K562 (cell line): ENCODE measurements around the gene GSTM2. TPM values are rescaled to one million over a fixed set of nuclear protein-coding genes. Genes with fewer than 3 reads are reported as not detected.

Source experiments
- ATAC-seq: fragments of 200-7000 bp; cut with Tn5 transposase; 3 replicates; pipeline ENCODE4 v1.9.1; 2020; ENCODE audit warnings: moderate library complexity
- BruUV-seq: library from RNA; stranded (reverse); fragments of 400-500 nt; replicated peaks from 2 replicates; lab custom pipeline; 2021; lab: Mats Ljungman, UMichigan
- CTCF ChIA-PET: fragments of 300-600 bp; formaldehyde crosslinking; extraction: SDS; loops from one replicate; lab custom pipeline; 2021; ENCODE audit warnings: low intra/inter-chr PET ratio; lab: Yijun Ruan, JAX
- POLR2A ChIA-PET: fragments of 300-600, 350-650 bp; sonication (Branson Sonifier 250); formaldehyde crosslinking; extraction: SDS; loops from one replicate; lab custom pipeline; 2021; ENCODE audit warnings: antibody characterized with exemption, inconsistent platforms; lab: Yijun Ruan, JAX
- DNase-seq, 4 experiments: peaks; one replicate each; pipeline versions ENCODE4 v3.0.0 to v3.0.0-alpha.2; 2011 to 2018; ENCODE audit warnings: low spot score in 3 of 4, mixed read lengths in 3 of 4; ENCODE audit errors: extremely low read depth in 1 of 4
- FAIRE-seq: peaks from 2 replicates; lab custom pipeline; 2011; peaks lifted over from hg19 to GRCh38; lab: Jason Lieb, UNC
- H2AFZ ChIP-seq: 2 replicates; pipeline ENCODE4 v1.6.0; 2011; ENCODE audit warnings: low read depth, low read length, control low read depth, inconsistent platforms
- H3K27ac ChIP-seq: fragments of 200-600 bp; 3 replicates; pipeline ENCODE4 v1.8.0; 2011; ENCODE audit warnings: low read depth, mild to moderate bottlenecking, control low read depth, inconsistent platforms, low read length, moderate library complexity, mixed read lengths; ENCODE audit errors: extremely low read depth
- H3K27me3 ChIP-seq, 2 experiments: fragments of 300-600 bp in 1 of 2; 2 replicates in 1 of 2; 3 replicates in 1 of 2; pipeline versions ENCODE4 v1.6.0 to v1.8.0; 2011; ENCODE audit warnings: inconsistent platforms in 2 of 2, low read length in 2 of 2, mild to moderate bottlenecking in 1 of 2, mixed read lengths in 1 of 2, moderate library complexity in 1 of 2; ENCODE audit not compliant: control insufficient read depth in 2 of 2, insufficient read depth in 2 of 2
- H3K36me3 ChIP-seq: fragments of 300-600 bp; 3 replicates; pipeline ENCODE4 v1.8.0; 2011; ENCODE audit warnings: mild to moderate bottlenecking, low read length, inconsistent platforms; ENCODE audit not compliant: control insufficient read depth, insufficient read depth
- H3K4me1 ChIP-seq, 2 experiments: fragments of 200-600 bp in 1 of 2; replicated peaks in 1 of 2; 2 replicates in 1 of 2; 3 replicates in 1 of 2; pipeline versions ENCODE4 v1.5.1 to v1.8.0; 2011; ENCODE audit warnings: inconsistent platforms in 2 of 2, low read length in 2 of 2, mild to moderate bottlenecking in 1 of 2, mixed read lengths in 1 of 2, moderate library complexity in 1 of 2; ENCODE audit not compliant: control insufficient read depth in 2 of 2, insufficient read depth in 2 of 2
- H3K4me2 ChIP-seq: 2 replicates; pipeline ENCODE4 v1.6.1; 2011; ENCODE audit warnings: low read length, control low read depth, inconsistent platforms, mixed read lengths; ENCODE audit not compliant: insufficient read depth
- H3K4me3 ChIP-seq: fragments of 200-600 bp; sonication (generic), shearing (Covaris generic); 2 replicates; pipeline ENCODE4 v1.5.1; 2016; ENCODE audit warnings: control low read depth, inconsistent platforms
- H3K79me2 ChIP-seq: fragments of 200-600 bp; 3 replicates; pipeline ENCODE4 v1.8.0; 2011; ENCODE audit warnings: low read length, inconsistent platforms; ENCODE audit not compliant: control insufficient read depth, insufficient read depth
- H3K9ac ChIP-seq, 2 experiments: 2 replicates each; pipeline versions ENCODE4 v1.6.0 to v1.6.1; 2011; ENCODE audit warnings: low read depth in 2 of 2, low read length in 2 of 2, control low read depth in 1 of 2, inconsistent platforms in 1 of 2, mild to moderate bottlenecking in 1 of 2, mixed read lengths in 1 of 2; ENCODE audit not compliant: insufficient read depth in 1 of 2
- H3K9me1 ChIP-seq: one replicate; pipeline ENCODE4 v1.6.0; 2011; ENCODE audit warnings: inconsistent platforms, mild to moderate bottlenecking, low read length, moderate library complexity; ENCODE audit not compliant: control insufficient read depth, insufficient read depth
- H3K9me3 ChIP-seq: replicated peaks from 2 replicates; pipeline ENCODE4 v1.5.1; 2011; ENCODE audit warnings: low read depth, low read length, inconsistent platforms; ENCODE audit not compliant: control insufficient read depth, insufficient read depth
- H4K20me1 ChIP-seq: replicated peaks from 2 replicates; pipeline ENCODE4 v1.6.1; 2011; ENCODE audit warnings: low read length, inconsistent platforms, mixed read lengths; ENCODE audit not compliant: control insufficient read depth, insufficient read depth
- ZNF347 ChIP-seq: fragments of 450-650 bp; formaldehyde crosslinking; IDR thresholded peaks from 2 replicates; pipeline ENCODE4 v1.4.0; 2020; ENCODE audit warnings: low read depth, mild to moderate bottlenecking, moderate library complexity
- WGBS: fragments of 100-300 bp; shearing (Covaris generic); methylation state at CpG from one replicate; pipeline ENCODE4 v1.1.6; 2016; ENCODE audit warnings: low coverage, mixed read lengths; ENCODE audit not compliant: insufficient coverage; ENCODE audit errors: missing lambda C conversion rate; 5-methylcytosine and 5-hydroxymethylcytosine counted together
- in situ Hi-C: fragments of 300-500 bp; cut with MboI; formaldehyde crosslinking; loops from 4 replicates; pipeline ENCODE4 v1.15.0; 2018; ENCODE audit warnings: inconsistent platforms, mixed read lengths
- intact Hi-C: fragments of 100-400 bp; cut with micrococcal nuclease; formaldehyde crosslinking; loops from 2 replicates; pipeline ENCODE4 v1.14.2; 2022
- polyA plus RNA-seq, 8 experiments: library from polyadenylated mRNA; depleted of rRNA in 4 of 8; stranded (reverse) in 5 of 8; unstranded in 3 of 8; fragments of >200 nt; fragmentation: Nextera tagmentation in 2 of 8; fragmentation: Illumina TruSeq in 1 of 8; extraction: Ambion mirVana in 2 of 8; extraction: Trizol in 1 of 8; gene quantifications; 2 replicates each; pipeline versions ENCODE4 v1.2.1 to v1.2.3, GENCODE V29; 2011 to 2014; ENCODE audit warnings: inconsistent platforms in 1 of 8, missing spikeins in 1 of 8
- total RNA-seq, 7 experiments: library from RNA; depleted of rRNA in 6 of 7; stranded (reverse); fragments of >200 nt in 6 of 7; fragmentation: Illumina TruSeq in 2 of 7; extraction: Trizol in 2 of 7; gene quantifications; 2 replicates each; pipeline versions ENCODE4 v1.2.1 to v1.2.3, GENCODE V29; 2011 to 2021; ENCODE audit warnings: low replicate concordance in 1 of 7
- TF ChIP-seq, protein P1 (sequence below): fragments of 450-650 bp; IDR thresholded peaks from 2 replicates; pipeline ENCODE4 v1.6.1; 2016; ENCODE audit warnings: mild to moderate bottlenecking, moderate library complexity
- TF ChIP-seq, protein P2 (sequence below), 2 experiments: fragments of 450-650 bp; conservative IDR thresholded peaks; 2 replicates each; pipeline ENCODE4 v1.6.1; 2017; ENCODE audit warnings: mild to moderate bottlenecking in 2 of 2, moderate library complexity in 2 of 2
- TF ChIP-seq, protein P3 (sequence below), 2 experiments: fragments of 200-800 bp in 1 of 2; sonication (Bioruptor generic) in 1 of 2; sonication (generic) in 1 of 2; formaldehyde crosslinking in 1 of 2; IDR thresholded peaks in 1 of 2; conservative IDR thresholded peaks in 1 of 2; 2 replicates each; pipeline versions ENCODE4 v1.5.0 to v1.6.1; 2016 to 2020; ENCODE audit warnings: missing compliant biosample characterization in 1 of 2, missing genetic modification characterization in 1 of 2, missing genetic modification reagents in 1 of 2

The GSTM2 gene
- total and polyA plus RNA-seq, 9 of the 15 experiments (the other 6 are each of a cell fraction or from before 2014, with no cell fraction given) = 1.6 to 15.1 (median 6.8) TPM

DNA sequence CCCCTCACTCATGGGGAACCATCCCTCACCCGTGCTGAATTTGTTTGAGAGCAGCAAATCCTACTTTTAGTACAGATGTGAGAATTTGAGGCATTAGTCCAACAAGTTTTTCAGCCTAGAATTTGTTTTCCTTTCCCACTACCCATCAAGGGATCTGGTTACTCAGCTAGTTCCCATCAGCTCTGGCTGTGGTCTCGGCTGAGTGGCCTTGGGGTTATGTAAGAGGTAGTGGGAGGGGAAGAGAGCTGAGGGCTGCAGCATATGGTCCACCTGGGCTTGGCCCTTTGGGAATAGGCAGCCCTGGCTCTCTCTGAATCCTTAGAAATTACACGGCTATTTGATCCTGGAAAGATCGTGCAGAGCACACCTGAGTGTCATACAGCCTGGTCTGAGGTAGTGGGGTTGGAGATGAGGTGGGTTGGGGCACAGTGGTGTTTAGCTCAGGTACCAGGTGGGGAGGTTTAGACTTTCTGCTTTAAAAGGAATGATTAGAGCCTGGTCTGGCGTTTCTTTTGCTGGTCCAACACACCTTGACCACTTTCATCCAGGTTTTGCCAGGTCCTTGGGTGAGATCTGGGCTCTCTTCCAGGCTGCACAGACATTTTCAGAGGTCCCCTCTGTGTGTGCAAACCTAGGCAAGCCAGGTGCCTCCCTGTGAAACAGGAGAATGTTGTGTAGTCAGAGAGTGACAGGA lies 7.7 kb upstream of the GSTM2 start:
- ATAC-seq = no peak
- intact Hi-C loops = no loop called here
- Histone ChIP-seq H2AFZ (no peak overlapping the region), H3K4me3 (no peak overlapping the region), H3K9me3 (no peaks in the 10 kb centered on the region), H3K9ac (no peak overlapping the region; a peak in 1 of 4 replicates), H3K4me1 (peaks cover 0 to 22% of the 10 kb centered on the region in 2 experiments; a peak in 4 of 5 replicates), H3K4me2 (no peak overlapping the region), H3K9me1 (no peaks in the 10 kb centered on the region), H3K27me3 (no peaks in the 10 kb centered on the region), H4K20me1 (no peaks in the 10 kb centered on the region), H3K36me3 (peaks cover 14% of the 10 kb centered on the region; the same call in 2 of the 3 replicates), H3K27ac (no peak overlapping the region), H3K79me2 (0 out of 3 replicates have a peak, but pooled peaks cover 2% of the 10 kb centered on the region)
- WGBS = 43% methylated on average over 5 of the region's 5 CpGs
- POLR2A ChIA-PET = interaction anchor here (0.5 kb wide), 1 partner anchor 375 kb away, joined by 3 read pairs; no protein-coding TSS in a partner anchor
- in situ Hi-C loops = no loop called here
- no peak for FAIRE-seq
- CTCF ChIA-PET = no interaction called here
- DNase-seq = no peak
- no TSS peak for BruUV-seq
- TF ChIP-seq, protein P1, sequence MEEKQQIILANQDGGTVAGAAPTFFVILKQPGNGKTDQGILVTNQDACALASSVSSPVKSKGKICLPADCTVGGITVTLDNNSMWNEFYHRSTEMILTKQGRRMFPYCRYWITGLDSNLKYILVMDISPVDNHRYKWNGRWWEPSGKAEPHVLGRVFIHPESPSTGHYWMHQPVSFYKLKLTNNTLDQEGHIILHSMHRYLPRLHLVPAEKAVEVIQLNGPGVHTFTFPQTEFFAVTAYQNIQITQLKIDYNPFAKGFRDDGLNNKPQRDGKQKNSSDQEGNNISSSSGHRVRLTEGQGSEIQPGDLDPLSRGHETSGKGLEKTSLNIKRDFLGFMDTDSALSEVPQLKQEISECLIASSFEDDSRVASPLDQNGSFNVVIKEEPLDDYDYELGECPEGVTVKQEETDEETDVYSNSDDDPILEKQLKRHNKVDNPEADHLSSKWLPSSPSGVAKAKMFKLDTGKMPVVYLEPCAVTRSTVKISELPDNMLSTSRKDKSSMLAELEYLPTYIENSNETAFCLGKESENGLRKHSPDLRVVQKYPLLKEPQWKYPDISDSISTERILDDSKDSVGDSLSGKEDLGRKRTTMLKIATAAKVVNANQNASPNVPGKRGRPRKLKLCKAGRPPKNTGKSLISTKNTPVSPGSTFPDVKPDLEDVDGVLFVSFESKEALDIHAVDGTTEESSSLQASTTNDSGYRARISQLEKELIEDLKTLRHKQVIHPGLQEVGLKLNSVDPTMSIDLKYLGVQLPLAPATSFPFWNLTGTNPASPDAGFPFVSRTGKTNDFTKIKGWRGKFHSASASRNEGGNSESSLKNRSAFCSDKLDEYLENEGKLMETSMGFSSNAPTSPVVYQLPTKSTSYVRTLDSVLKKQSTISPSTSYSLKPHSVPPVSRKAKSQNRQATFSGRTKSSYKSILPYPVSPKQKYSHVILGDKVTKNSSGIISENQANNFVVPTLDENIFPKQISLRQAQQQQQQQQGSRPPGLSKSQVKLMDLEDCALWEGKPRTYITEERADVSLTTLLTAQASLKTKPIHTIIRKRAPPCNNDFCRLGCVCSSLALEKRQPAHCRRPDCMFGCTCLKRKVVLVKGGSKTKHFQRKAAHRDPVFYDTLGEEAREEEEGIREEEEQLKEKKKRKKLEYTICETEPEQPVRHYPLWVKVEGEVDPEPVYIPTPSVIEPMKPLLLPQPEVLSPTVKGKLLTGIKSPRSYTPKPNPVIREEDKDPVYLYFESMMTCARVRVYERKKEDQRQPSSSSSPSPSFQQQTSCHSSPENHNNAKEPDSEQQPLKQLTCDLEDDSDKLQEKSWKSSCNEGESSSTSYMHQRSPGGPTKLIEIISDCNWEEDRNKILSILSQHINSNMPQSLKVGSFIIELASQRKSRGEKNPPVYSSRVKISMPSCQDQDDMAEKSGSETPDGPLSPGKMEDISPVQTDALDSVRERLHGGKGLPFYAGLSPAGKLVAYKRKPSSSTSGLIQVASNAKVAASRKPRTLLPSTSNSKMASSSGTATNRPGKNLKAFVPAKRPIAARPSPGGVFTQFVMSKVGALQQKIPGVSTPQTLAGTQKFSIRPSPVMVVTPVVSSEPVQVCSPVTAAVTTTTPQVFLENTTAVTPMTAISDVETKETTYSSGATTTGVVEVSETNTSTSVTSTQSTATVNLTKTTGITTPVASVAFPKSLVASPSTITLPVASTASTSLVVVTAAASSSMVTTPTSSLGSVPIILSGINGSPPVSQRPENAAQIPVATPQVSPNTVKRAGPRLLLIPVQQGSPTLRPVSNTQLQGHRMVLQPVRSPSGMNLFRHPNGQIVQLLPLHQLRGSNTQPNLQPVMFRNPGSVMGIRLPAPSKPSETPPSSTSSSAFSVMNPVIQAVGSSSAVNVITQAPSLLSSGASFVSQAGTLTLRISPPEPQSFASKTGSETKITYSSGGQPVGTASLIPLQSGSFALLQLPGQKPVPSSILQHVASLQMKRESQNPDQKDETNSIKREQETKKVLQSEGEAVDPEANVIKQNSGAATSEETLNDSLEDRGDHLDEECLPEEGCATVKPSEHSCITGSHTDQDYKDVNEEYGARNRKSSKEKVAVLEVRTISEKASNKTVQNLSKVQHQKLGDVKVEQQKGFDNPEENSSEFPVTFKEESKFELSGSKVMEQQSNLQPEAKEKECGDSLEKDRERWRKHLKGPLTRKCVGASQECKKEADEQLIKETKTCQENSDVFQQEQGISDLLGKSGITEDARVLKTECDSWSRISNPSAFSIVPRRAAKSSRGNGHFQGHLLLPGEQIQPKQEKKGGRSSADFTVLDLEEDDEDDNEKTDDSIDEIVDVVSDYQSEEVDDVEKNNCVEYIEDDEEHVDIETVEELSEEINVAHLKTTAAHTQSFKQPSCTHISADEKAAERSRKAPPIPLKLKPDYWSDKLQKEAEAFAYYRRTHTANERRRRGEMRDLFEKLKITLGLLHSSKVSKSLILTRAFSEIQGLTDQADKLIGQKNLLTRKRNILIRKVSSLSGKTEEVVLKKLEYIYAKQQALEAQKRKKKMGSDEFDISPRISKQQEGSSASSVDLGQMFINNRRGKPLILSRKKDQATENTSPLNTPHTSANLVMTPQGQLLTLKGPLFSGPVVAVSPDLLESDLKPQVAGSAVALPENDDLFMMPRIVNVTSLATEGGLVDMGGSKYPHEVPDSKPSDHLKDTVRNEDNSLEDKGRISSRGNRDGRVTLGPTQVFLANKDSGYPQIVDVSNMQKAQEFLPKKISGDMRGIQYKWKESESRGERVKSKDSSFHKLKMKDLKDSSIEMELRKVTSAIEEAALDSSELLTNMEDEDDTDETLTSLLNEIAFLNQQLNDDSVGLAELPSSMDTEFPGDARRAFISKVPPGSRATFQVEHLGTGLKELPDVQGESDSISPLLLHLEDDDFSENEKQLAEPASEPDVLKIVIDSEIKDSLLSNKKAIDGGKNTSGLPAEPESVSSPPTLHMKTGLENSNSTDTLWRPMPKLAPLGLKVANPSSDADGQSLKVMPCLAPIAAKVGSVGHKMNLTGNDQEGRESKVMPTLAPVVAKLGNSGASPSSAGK = no peak
- TF ChIP-seq, protein P2, sequence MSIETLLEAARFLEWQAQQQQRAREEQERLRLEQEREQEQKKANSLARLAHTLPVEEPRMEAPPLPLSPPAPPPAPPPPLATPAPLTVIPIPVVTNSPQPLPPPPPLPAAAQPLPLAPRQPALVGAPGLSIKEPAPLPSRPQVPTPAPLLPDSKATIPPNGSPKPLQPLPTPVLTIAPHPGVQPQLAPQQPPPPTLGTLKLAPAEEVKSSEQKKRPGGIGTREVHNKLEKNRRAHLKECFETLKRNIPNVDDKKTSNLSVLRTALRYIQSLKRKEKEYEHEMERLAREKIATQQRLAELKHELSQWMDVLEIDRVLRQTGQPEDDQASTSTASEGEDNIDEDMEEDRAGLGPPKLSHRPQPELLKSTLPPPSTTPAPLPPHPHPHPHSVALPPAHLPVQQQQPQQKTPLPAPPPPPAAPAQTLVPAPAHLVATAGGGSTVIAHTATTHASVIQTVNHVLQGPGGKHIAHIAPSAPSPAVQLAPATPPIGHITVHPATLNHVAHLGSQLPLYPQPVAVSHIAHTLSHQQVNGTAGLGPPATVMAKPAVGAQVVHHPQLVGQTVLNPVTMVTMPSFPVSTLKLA (conservative IDR thresholded peaks at IDR 0.05) = no peak
- no peak for TF ChIP-seq ZNF347 (CRISPR knock-in tag)
- TF ChIP-seq, protein P3, sequence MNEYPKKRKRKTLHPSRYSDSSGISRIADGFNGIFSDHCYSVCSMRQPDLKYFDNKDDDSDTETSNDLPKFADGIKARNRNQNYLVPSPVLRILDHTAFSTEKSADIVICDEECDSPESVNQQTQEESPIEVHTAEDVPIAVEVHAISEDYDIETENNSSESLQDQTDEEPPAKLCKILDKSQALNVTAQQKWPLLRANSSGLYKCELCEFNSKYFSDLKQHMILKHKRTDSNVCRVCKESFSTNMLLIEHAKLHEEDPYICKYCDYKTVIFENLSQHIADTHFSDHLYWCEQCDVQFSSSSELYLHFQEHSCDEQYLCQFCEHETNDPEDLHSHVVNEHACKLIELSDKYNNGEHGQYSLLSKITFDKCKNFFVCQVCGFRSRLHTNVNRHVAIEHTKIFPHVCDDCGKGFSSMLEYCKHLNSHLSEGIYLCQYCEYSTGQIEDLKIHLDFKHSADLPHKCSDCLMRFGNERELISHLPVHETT (CRISPR knock-in tag; conservative IDR thresholded peaks at IDR 0.05 in 1 of 2, IDR thresholded peaks at IDR 0.05 in 1 of 2) = no peak
